H7 (cell line): ENCODE measurements around the gene MAPK14. TPM values are rescaled to one million over a fixed set of nuclear protein-coding genes. Genes with fewer than 3 reads are reported as not detected.
"Not testable (repeated sequence)": the region's sequence is repeated elsewhere in the genome, so short reads cannot be mapped to it uniquely, and the experiment has no call there.

ENCODE experiments used
- DNase-seq: peaks from one replicate; pipeline ENCODE4 v3.0.0; 2012
- H3K27me3 ChIP-seq: 2 replicates; pipeline ENCODE4 v1.6.0; 2011; ENCODE audit warnings: mild to moderate bottlenecking, low read length; ENCODE audit not compliant: control insufficient read depth, insufficient read depth
- H3K36me3 ChIP-seq: replicated peaks from 2 replicates; pipeline ENCODE4 v1.5.1; 2011; ENCODE audit warnings: low read length; ENCODE audit not compliant: control insufficient read depth, insufficient read depth
- H3K4me3 ChIP-seq: 2 replicates; pipeline ENCODE4 v1.5.1; 2011; ENCODE audit warnings: low read depth, mild to moderate bottlenecking, control low read depth, low read length, moderate library complexity; ENCODE audit not compliant: insufficient read depth
- total RNA-seq: library from RNA; depleted of rRNA; stranded (reverse); fragments of >200 nt; shearing (Covaris generic); gene quantifications from 2 replicates; pipeline ENCODE4 v1.2.3, GENCODE V29; 2014; rRNA removed

The MAPK14 gene
- total RNA-seq: 34.2 and 35.8 TPM in 2 replicates

- DNase-seq: peak; percentile 95
- Histone ChIP-seq H3K36me3 (no peaks in the 10 kb centered on the region), H3K27me3 (peaks cover 6% of the 10 kb centered on the region), H3K4me3 (peak within 1 kb of the TSS; percentile 93)
These were observed at the start of gene MAPK14 for GRCh38 chr6:36027501-36028087. Gene MAPK14, plus strand, starts transcription at chr6:36027808. Its CDS starts 350 bp downstream, at chr6:36028158.

GRCh38 chr6:35980126-35980525 is 47.5 kb upstream of the MAPK14 start:
- not testable (repeated sequence) for H3K27me3 ChIP-seq, DNase-seq, H3K36me3 ChIP-seq, H3K4me3 ChIP-seq

- H3K36me3 ChIP-seq: no peaks in the 10 kb centered on the region
- no peaks in the 10 kb centered on the region for H3K27me3 ChIP-seq
- no peak for DNase-seq
- no peak overlapping the region for H3K4me3 ChIP-seq
These were observed 46.5 kb upstream of the MAPK14 start for GRCh38 chr6:35980991-35981645.

DNA sequence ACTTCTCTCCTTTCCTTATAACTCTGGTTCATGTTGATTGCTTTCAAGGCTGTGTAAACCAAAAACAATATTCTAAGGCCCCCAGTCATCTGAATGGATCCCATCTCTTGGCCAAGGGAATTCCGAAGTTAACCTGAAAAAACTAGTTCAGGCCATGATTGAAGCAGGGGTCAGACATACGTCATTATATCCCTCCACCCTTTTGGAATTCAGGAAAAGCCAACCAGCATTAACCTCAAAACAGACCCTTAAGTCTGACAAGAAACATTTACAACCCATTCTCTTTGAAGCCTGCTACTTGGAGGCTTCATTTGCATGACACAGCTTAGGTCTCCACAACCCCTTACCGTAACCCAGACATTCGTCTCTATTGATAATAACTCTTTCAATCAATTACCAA is 42.9 kb upstream of the MAPK14 start:
- H3K27me3 ChIP-seq: no peaks in the 10 kb centered on the region
- no peak for DNase-seq
- H3K4me3 ChIP-seq: no peak overlapping the region
- H3K36me3 ChIP-seq: no peaks in the 10 kb centered on the region

GRCh38 chr6:35988047-35988446 is 39.6 kb upstream of the MAPK14 start:
- not testable (repeated sequence) for H3K27me3 ChIP-seq, H3K36me3 ChIP-seq, DNase-seq, H3K4me3 ChIP-seq

DNA sequence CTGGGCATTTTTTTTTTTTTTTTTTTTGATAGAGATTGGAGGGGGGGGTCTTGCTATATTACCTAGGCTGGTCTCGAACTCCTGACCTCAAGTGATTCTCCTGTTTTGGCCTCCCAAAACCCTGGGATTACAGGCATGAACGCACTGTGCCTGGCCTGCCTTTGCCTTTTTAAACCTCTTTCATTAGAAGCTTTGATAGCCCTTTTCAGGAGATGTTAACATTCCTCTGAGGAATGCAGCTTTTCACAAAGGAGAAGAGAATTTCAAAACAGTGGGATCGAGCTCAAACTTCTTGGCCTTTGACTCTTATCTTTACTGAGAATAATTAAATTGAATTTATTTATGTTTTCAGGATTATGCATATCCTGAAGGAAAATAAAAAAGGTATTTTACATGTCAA is 34.5 kb upstream of the MAPK14 start:
- DNase-seq: no peak
- no peak overlapping the region for H3K4me3 ChIP-seq
- H3K27me3 ChIP-seq: no peaks in the 10 kb centered on the region
- H3K36me3 ChIP-seq: no peaks in the 10 kb centered on the region

DNA sequence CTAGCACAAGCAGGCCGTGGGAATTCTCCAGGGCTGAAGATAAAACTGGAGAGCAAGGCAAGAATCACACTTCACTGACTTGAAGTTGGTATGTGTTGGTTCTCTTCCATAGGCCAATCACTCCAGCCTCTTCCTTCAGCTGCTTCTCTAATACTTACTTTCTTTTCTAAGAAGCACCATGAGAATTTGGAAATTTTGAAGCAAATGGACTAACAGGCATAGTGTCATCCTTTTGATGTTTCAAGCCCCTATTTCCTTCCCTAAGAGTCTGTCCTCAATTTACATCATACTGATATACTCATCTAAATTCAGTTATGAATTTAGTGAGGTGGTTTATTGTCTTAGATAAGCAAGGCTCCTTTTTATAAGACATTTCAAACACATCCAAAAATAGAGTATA is 27.2 kb upstream of the MAPK14 start:
- Histone ChIP-seq H3K36me3 (no peaks in the 10 kb centered on the region), H3K27me3 (no peaks in the 10 kb centered on the region), H3K4me3 (no peak overlapping the region)
- no peak for DNase-seq

DNA sequence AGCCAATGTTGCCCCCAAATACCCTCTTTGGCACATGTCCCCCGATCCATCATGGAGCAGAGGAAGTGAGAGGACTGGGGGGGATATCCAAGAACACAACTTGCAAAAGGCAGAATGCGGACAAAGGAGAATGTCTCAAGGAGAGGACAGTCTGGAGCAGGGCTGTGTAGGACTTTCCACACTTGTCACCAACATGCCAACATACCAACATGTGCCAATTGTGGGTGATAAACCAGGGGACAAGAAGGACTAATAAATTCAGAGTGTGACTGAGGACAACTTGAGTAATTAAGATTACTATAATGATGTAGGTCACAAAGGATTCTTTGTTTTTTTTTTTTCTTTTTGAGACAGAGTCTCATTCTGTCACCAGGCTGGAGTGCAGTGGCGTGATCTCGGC is 11.9 kb upstream of the MAPK14 start:
- Histone ChIP-seq H3K27me3 (no peaks in the 10 kb centered on the region), H3K36me3 (no peaks in the 10 kb centered on the region), H3K4me3 (no peak overlapping the region)
- no peak for DNase-seq

DNA sequence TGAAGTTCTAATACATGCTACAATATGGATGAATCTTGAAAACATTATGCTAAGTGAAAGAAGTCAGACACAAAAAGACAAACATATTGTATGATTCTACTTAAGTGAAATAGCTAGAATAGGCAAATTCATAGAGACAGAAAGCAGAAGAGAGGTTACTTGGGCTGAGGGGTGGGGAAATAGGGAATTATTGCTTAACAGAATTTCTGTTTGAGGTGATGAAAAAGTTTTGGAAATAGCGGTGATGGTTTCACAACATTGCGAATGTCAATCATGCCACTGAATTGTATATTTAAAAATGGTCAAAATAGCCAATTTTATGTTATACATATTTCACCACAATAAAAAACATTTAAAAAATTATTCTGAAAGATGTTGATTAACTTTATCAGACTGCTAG is 9.3 kb upstream of the MAPK14 start:
- no peak for DNase-seq
- Histone ChIP-seq H3K4me3 (no peak overlapping the region), H3K36me3 (no peaks in the 10 kb centered on the region), H3K27me3 (no peaks in the 10 kb centered on the region)

DNA sequence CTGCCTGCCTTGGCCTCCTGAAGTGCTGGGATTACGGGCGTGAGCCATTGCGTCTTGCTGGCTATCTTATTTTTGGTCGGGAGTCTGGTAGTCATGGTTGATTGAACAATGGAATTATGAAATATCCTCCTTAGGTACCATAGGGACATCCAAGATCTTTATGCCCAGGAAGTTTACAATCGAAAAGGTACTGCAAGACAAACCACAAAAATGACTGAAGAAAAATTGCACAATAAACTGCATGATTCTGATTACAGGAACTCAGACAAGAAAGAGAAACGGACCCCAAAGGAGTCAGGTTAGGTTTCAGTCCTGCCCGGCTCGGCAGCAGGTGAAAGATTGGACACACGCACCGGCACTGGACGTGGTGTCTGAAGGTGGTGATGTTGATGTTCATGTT is 8.4 kb upstream of the MAPK14 start:
- no peak overlapping the region for H3K4me3 ChIP-seq
- peaks cover 2% of the 10 kb centered on the region; the same call in 1 of the 2 replicates for H3K27me3 ChIP-seq
- H3K36me3 ChIP-seq: no peaks in the 10 kb centered on the region
- no peak for DNase-seq

DNA sequence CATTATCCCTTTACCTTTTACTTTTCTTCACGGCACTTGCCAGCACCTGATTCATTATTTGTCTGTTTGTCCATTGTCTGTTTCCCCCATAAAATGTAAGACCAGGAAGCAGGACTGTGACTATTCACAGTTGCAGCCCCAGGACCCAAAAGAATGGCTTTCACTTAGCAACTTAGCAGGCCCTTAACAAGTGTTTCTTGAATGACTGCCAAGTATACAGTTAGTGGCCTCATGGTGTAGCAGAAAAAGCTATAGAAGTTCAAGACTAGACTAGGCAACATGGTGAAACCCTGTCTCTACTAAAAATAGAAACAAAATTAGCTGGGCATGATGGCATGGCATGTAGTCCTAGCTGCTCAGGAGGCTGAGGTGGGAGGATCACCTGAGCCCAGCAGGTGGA is 7.5 kb upstream of the MAPK14 start:
- DNase-seq: no peak
- peaks cover 6% of the 10 kb centered on the region for H3K27me3 ChIP-seq
- no peak overlapping the region for H3K4me3 ChIP-seq
- no peaks in the 10 kb centered on the region for H3K36me3 ChIP-seq

DNA sequence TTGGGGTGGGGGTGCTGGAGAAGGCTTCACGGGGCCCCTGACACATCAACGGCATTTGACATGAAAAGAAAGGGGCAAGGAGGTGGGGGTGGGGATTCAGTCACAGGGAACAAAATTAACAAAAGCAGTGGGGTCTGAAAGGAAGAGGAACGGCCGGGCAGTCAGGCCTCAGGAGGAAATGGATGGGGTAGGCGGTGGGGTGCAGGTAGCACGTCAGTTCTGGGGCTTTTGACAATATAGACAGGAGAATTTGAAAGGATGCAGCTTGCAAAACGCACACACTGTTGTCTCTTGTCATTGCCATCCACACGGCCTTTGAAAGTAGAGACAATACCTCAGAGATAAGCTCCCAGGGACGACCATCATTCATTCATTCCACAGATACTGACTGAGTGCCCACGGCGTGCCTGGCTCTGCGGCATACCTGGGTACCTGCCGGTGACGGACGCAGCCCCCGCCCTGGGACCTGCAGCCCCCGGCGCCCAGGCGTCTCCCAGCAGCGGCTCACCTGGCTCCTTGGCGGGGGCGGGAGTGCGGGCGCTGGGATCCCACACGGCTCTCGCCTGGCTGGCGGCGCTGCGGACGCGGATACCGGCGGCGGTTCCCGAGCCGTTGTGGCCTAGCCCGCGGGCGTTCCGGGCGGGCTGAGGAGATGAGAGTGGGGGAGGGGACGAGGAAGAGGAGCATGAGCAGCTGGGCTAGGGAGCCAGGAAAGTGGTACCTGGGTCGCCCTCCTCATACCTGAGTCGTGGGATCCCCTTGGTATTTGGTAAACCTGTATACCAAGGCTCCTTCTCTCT is 3.4 kb upstream of the MAPK14 start, which contains the start of gene SLC26A8:
Gene SLC26A8 (minus strand): TSS at position 646 of the 800 bp plus-strand sequence. CDS start 4,934 bp downstream, outside the sequence.
- DNase-seq: peak; percentile 76
- H3K27me3 ChIP-seq: peaks cover 6% of the 10 kb centered on the region
- H3K4me3 ChIP-seq: peak within 1 kb of the TSS; percentile 40
- no peaks in the 10 kb centered on the region for H3K36me3 ChIP-seq

DNA sequence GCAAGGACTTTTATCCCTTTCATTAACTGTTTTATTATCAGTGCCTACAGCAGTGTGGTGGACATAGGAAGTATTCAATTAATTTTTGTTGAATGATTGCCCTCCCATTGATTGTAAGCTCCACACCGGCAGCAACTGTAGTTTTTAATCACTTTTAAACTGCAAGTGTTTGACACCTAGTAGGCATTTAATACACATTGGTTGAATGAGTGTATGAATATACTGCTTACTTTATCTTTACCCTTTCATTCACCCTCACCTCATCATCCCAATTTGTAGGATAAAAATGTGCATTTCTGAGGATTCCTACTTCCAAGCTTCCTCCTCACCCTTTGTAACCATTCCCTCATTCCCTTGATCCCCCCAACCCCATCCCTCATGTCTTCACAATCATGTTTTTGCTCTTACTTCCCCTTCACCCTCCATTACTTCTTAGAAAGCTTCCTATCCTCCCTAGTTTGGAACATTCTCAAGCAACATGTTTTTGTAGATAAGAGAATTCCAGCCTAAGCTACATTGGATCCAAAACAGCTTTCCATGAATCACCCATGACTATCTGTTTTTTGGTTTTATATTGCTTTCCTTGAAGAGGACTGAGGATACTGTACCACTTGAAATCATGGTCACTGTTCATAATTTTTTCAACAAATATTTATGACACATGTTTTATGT is 2.2 kb upstream of the MAPK14 start:
- Histone ChIP-seq H3K27me3 (peaks cover 6% of the 10 kb centered on the region), H3K36me3 (no peaks in the 10 kb centered on the region), H3K4me3 (no peak overlapping the region)
- DNase-seq: no peak

DNA sequence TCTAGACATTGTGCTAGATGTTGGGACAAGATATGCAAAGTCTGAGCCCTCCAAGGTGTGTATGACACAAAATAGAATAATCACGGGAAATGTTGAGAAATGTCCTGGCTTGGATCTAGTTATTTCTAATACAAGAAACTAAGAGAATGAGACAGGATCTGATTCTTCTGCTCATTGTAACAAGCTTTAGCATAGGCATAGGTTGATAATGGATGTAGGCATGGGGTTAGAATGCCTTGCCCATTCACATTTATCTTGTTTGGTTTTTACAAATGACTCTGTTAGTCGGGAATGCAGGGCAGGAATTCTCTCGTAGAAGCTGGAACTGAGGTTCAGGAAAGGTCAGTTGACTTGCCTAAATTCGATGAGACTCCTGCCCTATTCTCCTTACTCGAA is 1.7 kb upstream of the MAPK14 start:
- DNase-seq: peak; percentile 15
- Histone ChIP-seq H3K4me3 (no peak overlapping the region), H3K27me3 (peaks cover 6% of the 10 kb centered on the region), H3K36me3 (no peaks in the 10 kb centered on the region)
